GM19463 (cell line): ENCODE results near the gene RANGRF.

Experiments
- ATAC-seq: cut with Tn5 transposase; IDR thresholded peaks from one replicate; pipeline ENCODE4 v1.9.1; 2021; ENCODE audit warnings: mild to moderate bottlenecking, moderate library complexity; ENCODE audit not compliant: unreplicated experiment

The RANGRF gene

GRCh38 chr17:8273884-8274444 lies 14.5 kb upstream of the RANGRF start:
- ATAC-seq = no peak

- ATAC-seq = no peak
Observed at GRCh38 chr17:8274816-8275215, 13.7 kb upstream of the RANGRF start.

- ATAC-seq = no peak
Observed at GRCh38 chr17:8275421-8276290, 12.8 kb upstream of the RANGRF start.

- no peak for ATAC-seq
Observed at GRCh38 chr17:8277317-8277716, 11.2 kb upstream of the RANGRF start.

- ATAC-seq = no peak
Observed at GRCh38 chr17:8282345-8282744, 6.1 kb upstream of the RANGRF start.

- ATAC-seq = no peak
Observed at GRCh38 chr17:8283356-8283755, 5.1 kb upstream of the RANGRF start.

GRCh38 chr17:8284126-8284525 lies 4.3 kb upstream of the RANGRF start:
- no peak for ATAC-seq

GRCh38 chr17:8285270-8286181 lies 2.9 kb upstream of the RANGRF start:
- no peak for ATAC-seq

GRCh38 chr17:8287651-8288335 lies 677 bp upstream of the RANGRF start:
- ATAC-seq = no peak

GRCh38 chr17:8289103-8289397 lies 580 bp downstream of the RANGRF start:
- ATAC-seq = no peak

- no peak for ATAC-seq
Observed at GRCh38 chr17:8290043-8290442, 1.6 kb downstream of the RANGRF start.

- no peak for ATAC-seq
Observed at GRCh38 chr17:8292639-8293395, 4.3 kb downstream of the RANGRF start.

GRCh38 chr17:8294361-8294760 lies 5.9 kb downstream of the RANGRF start:
- ATAC-seq = no peak

GRCh38 chr17:8294814-8295316 lies 6.4 kb downstream of the RANGRF start:
- no peak for ATAC-seq

- no peak for ATAC-seq
Observed at GRCh38 chr17:8300226-8300625, 11.8 kb downstream of the RANGRF start.

GRCh38 chr17:8300627-8301242 lies 12.3 kb downstream of the RANGRF start:
- peak; percentile 57 for ATAC-seq

- no peak for ATAC-seq
Observed at GRCh38 chr17:8310601-8311123, 22.2 kb downstream of the RANGRF start.

GRCh38 chr17:8311131-8311790 lies 22.8 kb downstream of the RANGRF start:
- no peak for ATAC-seq

- ATAC-seq = no peak
Observed at GRCh38 chr17:8312251-8312650, 23.8 kb downstream of the RANGRF start.
